Erythroblast (primary cell): ENCODE measurements around the gene SIX3.

Experiments
- GATA1 ChIP-seq: IDR thresholded peaks from 2 replicates; pipeline ENCODE4 v1.6.1; 2011; ENCODE audit warnings: low read depth, mild to moderate bottlenecking, control low read depth, low read length, moderate library complexity
- POLR2A ChIP-seq: IDR thresholded peaks from 2 replicates; pipeline ENCODE4 v1.6.1; 2011; ENCODE audit warnings: mild to moderate bottlenecking, low read length

DNA sequence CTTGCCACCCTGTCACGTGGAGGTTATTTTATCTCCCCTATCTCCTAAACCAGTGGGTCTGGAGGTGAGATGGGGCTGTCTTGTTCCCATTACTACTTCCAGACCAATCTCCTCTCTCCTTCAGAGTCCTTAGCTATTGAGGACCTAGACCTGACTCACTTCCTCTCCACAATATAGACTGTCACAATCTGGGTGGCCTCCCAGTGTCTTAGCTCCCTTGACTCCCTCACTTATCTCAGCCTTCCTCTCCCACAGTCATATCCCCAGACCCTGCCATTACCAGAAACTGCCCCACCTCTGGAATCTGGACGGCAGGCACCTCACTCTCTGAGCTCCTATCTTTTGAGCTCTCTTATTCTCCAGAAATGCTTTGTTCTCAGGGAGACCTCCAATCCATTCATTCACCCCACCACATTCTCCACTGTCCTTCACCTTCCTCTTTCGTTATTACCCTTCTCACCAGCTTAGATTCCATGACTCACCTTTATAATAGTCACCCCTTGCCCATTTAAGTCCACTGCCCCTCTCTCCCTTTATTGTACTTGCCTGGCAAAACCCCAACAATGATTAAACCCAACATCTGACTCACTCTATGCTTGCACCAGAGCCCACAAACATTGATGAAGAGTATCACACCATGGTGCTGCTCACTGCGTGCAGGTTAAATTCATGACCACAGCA lies 23.3 kb upstream of the SIX3 start:
- TF ChIP-seq POLR2A = no peak
- no peak for TF ChIP-seq GATA1
